Transverse colon (tissue), 4 donors: ENCODE data around the gene RABEP2.

Source experiments
- EP300 ChIP-seq: sonication (generic); formaldehyde crosslinking; IDR thresholded peaks from one replicate; pipeline ENCODE4 v1.6.1; 2017; ENCODE audit warnings: antibody characterized with exemption, low read depth
- POLR2A ChIP-seq: fragments of 450-650 bp; IDR thresholded peaks from one replicate; pipeline ENCODE4 v1.6.1; 2016; ENCODE audit warnings: antibody characterized with exemption, mild to moderate bottlenecking, moderate library complexity
- POLR2AphosphoS5 ChIP-seq, 3 donors: sonication (generic); formaldehyde crosslinking; IDR thresholded peaks; one replicate each; pipeline ENCODE4 v1.6.1; 2016; ENCODE audit warnings: antibody characterized with exemption in 3 of 3
- TF ChIP-seq, protein P1 (sequence below), 5 experiments: fragments of 200-600 bp in 3 of 5; fragments of 450-650 bp in 2 of 5; sonication (generic) in 3 of 5; IDR thresholded peaks; 1 replicate in 2 of 5; 2 replicates in 3 of 5; pipeline ENCODE4 v1.5.1; 2016 to 2017; ENCODE audit warnings: antibody characterized with exemption in 5 of 5, inconsistent platforms in 3 of 5, mild to moderate bottlenecking in 2 of 5, moderate library complexity in 1 of 5

DNA sequence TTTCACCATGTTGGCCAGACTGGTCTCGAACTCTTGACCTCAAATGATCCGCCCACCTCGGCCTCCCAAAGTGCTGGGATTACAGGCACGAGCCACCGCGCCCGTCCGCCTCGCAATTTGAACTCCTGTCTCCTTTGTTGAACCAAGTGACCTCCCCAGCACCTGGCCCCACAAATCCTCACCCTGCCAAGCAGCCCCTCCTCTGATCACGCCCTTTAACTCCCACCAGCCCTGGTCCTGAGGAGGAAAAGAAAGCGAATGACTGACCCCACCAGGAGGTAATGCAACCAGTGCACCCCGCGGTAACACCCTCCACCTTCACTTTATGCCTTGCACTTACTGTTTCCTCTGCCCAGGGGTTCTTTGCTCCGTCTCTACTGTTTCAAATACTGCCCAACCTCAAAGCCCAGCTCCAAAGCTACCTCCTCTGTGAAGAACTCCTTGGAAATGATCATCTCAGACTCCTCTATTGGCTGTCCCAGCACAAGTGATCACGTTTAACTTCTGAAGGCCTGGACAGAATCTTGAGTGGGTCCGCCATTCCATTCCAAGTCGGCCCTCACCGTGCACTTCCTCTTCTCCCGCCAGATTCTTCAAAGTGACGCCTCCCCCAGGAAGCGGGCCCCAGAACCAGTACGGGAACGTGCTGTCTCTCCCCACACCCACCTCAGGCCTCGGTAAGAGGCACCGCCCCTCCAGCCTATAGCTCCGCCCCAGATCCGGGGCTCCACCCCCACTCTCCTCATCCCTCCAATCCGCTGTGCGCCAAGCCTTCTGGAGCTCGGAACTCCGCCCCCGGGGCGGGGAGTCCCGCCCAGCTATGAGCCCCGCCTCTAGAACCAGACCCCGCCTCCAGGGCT is 11.1 kb upstream of the RABEP2 start:
- TF ChIP-seq, protein P1, sequence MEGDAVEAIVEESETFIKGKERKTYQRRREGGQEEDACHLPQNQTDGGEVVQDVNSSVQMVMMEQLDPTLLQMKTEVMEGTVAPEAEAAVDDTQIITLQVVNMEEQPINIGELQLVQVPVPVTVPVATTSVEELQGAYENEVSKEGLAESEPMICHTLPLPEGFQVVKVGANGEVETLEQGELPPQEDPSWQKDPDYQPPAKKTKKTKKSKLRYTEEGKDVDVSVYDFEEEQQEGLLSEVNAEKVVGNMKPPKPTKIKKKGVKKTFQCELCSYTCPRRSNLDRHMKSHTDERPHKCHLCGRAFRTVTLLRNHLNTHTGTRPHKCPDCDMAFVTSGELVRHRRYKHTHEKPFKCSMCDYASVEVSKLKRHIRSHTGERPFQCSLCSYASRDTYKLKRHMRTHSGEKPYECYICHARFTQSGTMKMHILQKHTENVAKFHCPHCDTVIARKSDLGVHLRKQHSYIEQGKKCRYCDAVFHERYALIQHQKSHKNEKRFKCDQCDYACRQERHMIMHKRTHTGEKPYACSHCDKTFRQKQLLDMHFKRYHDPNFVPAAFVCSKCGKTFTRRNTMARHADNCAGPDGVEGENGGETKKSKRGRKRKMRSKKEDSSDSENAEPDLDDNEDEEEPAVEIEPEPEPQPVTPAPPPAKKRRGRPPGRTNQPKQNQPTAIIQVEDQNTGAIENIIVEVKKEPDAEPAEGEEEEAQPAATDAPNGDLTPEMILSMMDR (IDR thresholded peaks at IDR 0.05), result no peak
- no peak for TF ChIP-seq EP300
- TF ChIP-seq POLR2AphosphoS5 (IDR thresholded peaks at IDR 0.05), result no peak
- no peak for TF ChIP-seq POLR2A
